Gastrocnemius medialis (tissue), 4 donors: ENCODE results near the gene DARS1. TPM values are rescaled to one million over a fixed set of nuclear protein-coding genes. Genes with fewer than 3 reads are reported as not detected.

ENCODE experiments used
- ATAC-seq, 2 donors: fragments of 150-250 bp; one replicate each; pipeline ENCODE4 v1.9.1; 2016
- DNase-seq, 2 donors: peaks; one replicate each; pipeline ENCODE4 v3.0.0-alpha.2; 2019
- H3K27ac ChIP-seq, 4 donors: fragments of 200-600 bp; sonication (generic); 1 replicate in 1 of 4; 2 replicates in 3 of 4; pipeline ENCODE4 v1.5.1; 2016 to 2018; ENCODE audit warnings: mild to moderate bottlenecking in 2 of 4, moderate library complexity in 1 of 4
- H3K27me3 ChIP-seq, 3 donors: fragments of 200-600 bp; sonication (generic) in 2 of 3; 1 replicate in 1 of 3; 2 replicates in 2 of 3; pipeline versions ENCODE4 v1.5.1 to v1.6.0; 2016 to 2019; ENCODE audit warnings: mild to moderate bottlenecking in 1 of 3, moderate library complexity in 1 of 3
- H3K36me3 ChIP-seq, 2 donors: fragments of 200-600 bp; sonication (generic) in 1 of 2; one replicate each; pipeline ENCODE4 v1.5.1; 2017 to 2018
- H3K4me1 ChIP-seq, 2 donors: fragments of 200-600 bp; sonication (generic) in 1 of 2; one replicate each; pipeline ENCODE4 v1.5.1; 2016 to 2017; ENCODE audit warnings: mild to moderate bottlenecking in 2 of 2
- H3K4me3 ChIP-seq, 4 donors: fragments of 200-600 bp; sonication (generic) in 3 of 4; 1 replicate in 1 of 4; 2 replicates in 3 of 4; pipeline ENCODE4 v1.5.1; 2016 to 2019; ENCODE audit warnings: mild to moderate bottlenecking in 2 of 4
- H3K9me3 ChIP-seq, 3 donors: fragments of 200-600 bp; sonication (generic) in 2 of 3; 1 replicate in 1 of 3; 2 replicates in 2 of 3; pipeline ENCODE4 v1.5.1; 2016 to 2019
- POLR2A ChIP-seq, 2 donors: fragments of 450-650 bp; IDR thresholded peaks; one replicate each; pipeline ENCODE4 v1.6.1; 2017; ENCODE audit warnings: antibody characterized with exemption in 2 of 2, mild to moderate bottlenecking in 2 of 2, moderate library complexity in 2 of 2
- in situ Hi-C, 4 donors: fragments of 200-750 bp; cut with MboI; loops; one replicate each; pipeline versions ENCODE4 v1.15.0 to v1.8.0; 2017; ENCODE audit warnings: low sequenced_read_pairs in 4 of 4
- intact Hi-C: fragments of 100-400 bp; cut with DNase I; formaldehyde crosslinking; loops from one replicate; pipeline ENCODE4 v1.15.1; 2023; ENCODE audit warnings: low total_unique reads
- total RNA-seq, 4 donors: library from RNA; depleted of rRNA; stranded (reverse); fragments of >200 nt; gene quantifications; one replicate each; pipeline versions ENCODE4 v1.1.0 to v1.2.3, GENCODE V29; 2016
- TF ChIP-seq, protein P1 (sequence below), 5 experiments: fragments of 450-650 bp in 3 of 5; fragments of 200-600 bp in 2 of 5; sonication (generic) in 2 of 5; IDR thresholded peaks in 4 of 5; conservative IDR thresholded peaks in 1 of 5; 1 replicate in 4 of 5; 2 replicates in 1 of 5; pipeline ENCODE4 v1.5.1; 2016 to 2019; ENCODE audit warnings: antibody characterized with exemption in 5 of 5, mild to moderate bottlenecking in 3 of 5, moderate library complexity in 3 of 5

DARS1 gene
- total RNA-seq, 4 donors from 2014 or later, result 86.2 to 97.2 (median 89.8) TPM

DNA sequence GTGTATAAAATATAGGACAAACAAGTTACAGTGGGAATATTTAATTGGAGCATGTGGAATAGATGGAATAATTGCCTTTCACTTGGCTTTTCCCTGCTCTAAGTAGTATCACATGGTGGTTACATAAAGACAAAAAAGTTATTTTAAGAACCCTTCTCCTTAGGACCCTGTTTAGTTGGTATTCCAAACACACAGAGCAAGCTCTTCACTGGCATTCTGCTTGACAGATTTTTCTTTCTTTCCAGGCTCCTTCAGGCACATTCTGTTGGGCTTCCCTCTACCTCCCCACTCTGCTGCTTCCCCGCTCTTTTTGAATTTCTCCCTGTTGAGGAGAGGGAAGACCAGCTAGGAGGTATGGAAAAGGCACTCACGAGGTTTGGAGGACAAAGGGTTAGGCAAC is 29.0 kb upstream of the DARS1 start:
- in situ Hi-C loops, result no loop called here
- Histone ChIP-seq H3K27ac (peak overlapping the region in 2 of 4 donors; percentile 35 to 45), H3K9me3 (no peaks in the 10 kb centered on the region), H3K27me3 (no peaks in the 10 kb centered on the region), H3K4me1 (peaks cover 12 to 15% of the 10 kb centered on the region in 2 donors), H3K36me3 (no peaks in the 10 kb centered on the region), H3K4me3 (no peak overlapping the region)
- ATAC-seq, result no peak
- intact Hi-C loops, result loop anchor here (10.0 kb wide), 2 partner anchors 100 to 220 kb away; partner anchors contain the start of gene CXCR4
- no peak for TF ChIP-seq POLR2A (IDR thresholded peaks at IDR 0.05)
- no peak for DNase-seq

- Histone ChIP-seq H3K27me3 (no peaks in the 10 kb centered on the region), H3K9me3 (no peaks in the 10 kb centered on the region), H3K36me3 (no peaks in the 10 kb centered on the region), H3K27ac (peak overlapping the region in 2 of 4 donors; percentile 35 to 45), H3K4me1 (peaks cover 11 to 13% of the 10 kb centered on the region in 2 donors), H3K4me3 (no peak overlapping the region)
- DNase-seq (no peak), ATAC-seq (peak; percentile 41 to 52)
- in situ Hi-C loops, result no loop called here
- TF ChIP-seq, protein P1, sequence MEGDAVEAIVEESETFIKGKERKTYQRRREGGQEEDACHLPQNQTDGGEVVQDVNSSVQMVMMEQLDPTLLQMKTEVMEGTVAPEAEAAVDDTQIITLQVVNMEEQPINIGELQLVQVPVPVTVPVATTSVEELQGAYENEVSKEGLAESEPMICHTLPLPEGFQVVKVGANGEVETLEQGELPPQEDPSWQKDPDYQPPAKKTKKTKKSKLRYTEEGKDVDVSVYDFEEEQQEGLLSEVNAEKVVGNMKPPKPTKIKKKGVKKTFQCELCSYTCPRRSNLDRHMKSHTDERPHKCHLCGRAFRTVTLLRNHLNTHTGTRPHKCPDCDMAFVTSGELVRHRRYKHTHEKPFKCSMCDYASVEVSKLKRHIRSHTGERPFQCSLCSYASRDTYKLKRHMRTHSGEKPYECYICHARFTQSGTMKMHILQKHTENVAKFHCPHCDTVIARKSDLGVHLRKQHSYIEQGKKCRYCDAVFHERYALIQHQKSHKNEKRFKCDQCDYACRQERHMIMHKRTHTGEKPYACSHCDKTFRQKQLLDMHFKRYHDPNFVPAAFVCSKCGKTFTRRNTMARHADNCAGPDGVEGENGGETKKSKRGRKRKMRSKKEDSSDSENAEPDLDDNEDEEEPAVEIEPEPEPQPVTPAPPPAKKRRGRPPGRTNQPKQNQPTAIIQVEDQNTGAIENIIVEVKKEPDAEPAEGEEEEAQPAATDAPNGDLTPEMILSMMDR (IDR thresholded peaks at IDR 0.05 in 4 of 5, conservative IDR thresholded peaks at IDR 0.05 in 1 of 5), result no peak
- TF ChIP-seq POLR2A (IDR thresholded peaks at IDR 0.05), result no peak
- intact Hi-C loops, result loop anchor here (10.0 kb wide), 2 partner anchors 101 to 221 kb away; partner anchors contain the start of gene CXCR4
Measured at GRCh38 chr2:136013955-136014354, 28.5 kb upstream of the DARS1 start.

GRCh38 chr2:136013136-136013685 is 27.8 kb upstream of the DARS1 start:
- Histone ChIP-seq H3K9me3 (no peaks in the 10 kb centered on the region), H3K4me1 (peaks cover 11 to 13% of the 10 kb centered on the region in 2 donors), H3K27me3 (no peaks in the 10 kb centered on the region), H3K4me3 (no peak overlapping the region), H3K27ac (no peak overlapping the region), H3K36me3 (no peaks in the 10 kb centered on the region)
- intact Hi-C loops, result loop anchor here (10.0 kb wide), 2 partner anchors 102 to 222 kb away; partner anchors contain the start of gene CXCR4
- TF ChIP-seq, protein P1 (IDR thresholded peaks at IDR 0.05 in 4 of 5, conservative IDR thresholded peaks at IDR 0.05 in 1 of 5), result no peak
- TF ChIP-seq POLR2A (IDR thresholded peaks at IDR 0.05), result no peak
- ATAC-seq (no peak), DNase-seq (no peak)
- in situ Hi-C loops, result no loop called here

- no peaks in the 10 kb centered on the region for H3K27me3 ChIP-seq
- no peaks in the 10 kb centered on the region for H3K9me3 ChIP-seq
- H3K4me1 ChIP-seq, result peaks cover 11 to 13% of the 10 kb centered on the region in 2 donors
- no peak for ATAC-seq
- no peak for DNase-seq
- no peaks in the 10 kb centered on the region for H3K36me3 ChIP-seq
- intact Hi-C loops (loop anchor here (10.0 kb wide), 2 partner anchors 102 to 222 kb away; partner anchors contain the start of gene CXCR4), in situ Hi-C loops (no loop called here)
- no peak overlapping the region for H3K4me3 ChIP-seq
- no peak overlapping the region for H3K27ac ChIP-seq
- no peak for TF ChIP-seq POLR2A (IDR thresholded peaks at IDR 0.05)
- TF ChIP-seq, protein P1 (IDR thresholded peaks at IDR 0.05 in 4 of 5, conservative IDR thresholded peaks at IDR 0.05 in 1 of 5), result no peak
Measured at GRCh38 chr2:136012315-136012714, 26.9 kb upstream of the DARS1 start.

- Histone ChIP-seq H3K4me1 (peaks cover 11 to 23% of the 10 kb centered on the region in 2 donors), H3K9me3 (no peaks in the 10 kb centered on the region), H3K36me3 (no peaks in the 10 kb centered on the region), H3K27ac (no peak overlapping the region), H3K27me3 (no peaks in the 10 kb centered on the region), H3K4me3 (no peak overlapping the region)
- ATAC-seq (no peak), DNase-seq (no peak)
- intact Hi-C loops (loop anchor here (10.0 kb wide), 2 partner anchors 105 to 225 kb away; partner anchors contain the start of gene CXCR4), in situ Hi-C loops (no loop called here)
- no peak for TF ChIP-seq POLR2A (IDR thresholded peaks at IDR 0.05)
- TF ChIP-seq, protein P1 (IDR thresholded peaks at IDR 0.05 in 4 of 5, conservative IDR thresholded peaks at IDR 0.05 in 1 of 5), result no peak
Measured at GRCh38 chr2:136010126-136010525, 24.7 kb upstream of the DARS1 start.
